Right lobe of liver (tissue), 6 donors: Measurements from ENCODE around the gene MAMDC4. TPM values are rescaled to one million over a fixed set of nuclear protein-coding genes. Genes with fewer than 3 reads are reported as not detected.
A peak's percentile ranks its signal among the peaks of the same experiment; 100 is the strongest.

Source experiments
- ATAC-seq, 4 donors: fragments of 200-7000 bp; cut with Tn5 transposase; one replicate each; pipeline ENCODE4 v1.9.1; 2020; ENCODE audit warnings: mild to moderate bottlenecking in 4 of 4, moderate library complexity in 4 of 4
- DNase-seq, 3 donors: peaks; one replicate each; pipeline ENCODE4 v3.0.0-alpha.2; 2020
- H3K27ac ChIP-seq, 3 donors: fragments of 200-600 bp; one replicate each; pipeline ENCODE4 v1.8.0; 2022
- H3K27me3 ChIP-seq, 2 donors: fragments of 200-600 bp; one replicate each; pipeline ENCODE4 v1.8.0; 2022
- H3K36me3 ChIP-seq, 4 donors: fragments of 200-600 bp; sonication (generic) in 1 of 4; one replicate each; pipeline versions ENCODE4 v1.5.1 to v1.8.0; 2017 to 2022; ENCODE audit warnings: control low read depth in 1 of 4
- H3K4me1 ChIP-seq, 4 donors: fragments of 200-600 bp; sonication (generic) in 1 of 4; one replicate each; pipeline versions ENCODE4 v1.5.1 to v1.8.0; 2017 to 2022; ENCODE audit warnings: control low read depth in 1 of 4
- H3K4me3 ChIP-seq, 3 donors: fragments of 200-600 bp; one replicate each; pipeline ENCODE4 v1.8.0; 2022
- H3K9me3 ChIP-seq, 4 donors: fragments of 200-600 bp; sonication (generic) in 1 of 4; one replicate each; pipeline versions ENCODE4 v1.5.1 to v1.8.0; 2017 to 2022; ENCODE audit warnings: control low read depth in 1 of 4
- CTCF ChIP-seq, 4 donors: fragments of 200-600 bp in 3 of 4; fragments of 450-650 bp in 1 of 4; IDR thresholded peaks; one replicate each; pipeline versions ENCODE4 v1.5.1 to v1.8.0; 2016 to 2022; ENCODE audit warnings: antibody characterized with exemption in 4 of 4, mild to moderate bottlenecking in 2 of 4
- POLR2A ChIP-seq: fragments of 450-650 bp; IDR thresholded peaks from one replicate; pipeline ENCODE4 v1.6.1; 2017; ENCODE audit warnings: antibody characterized with exemption, mild to moderate bottlenecking
- WGBS: methylation state at CpG from one replicate; pipeline ENCODE4 v1.1.6; 2018; ENCODE audit warnings: low coverage, low lambda C conversion rate; ENCODE audit not compliant: insufficient coverage; ENCODE audit errors: missing lambda C conversion rate; 5-methylcytosine and 5-hydroxymethylcytosine counted together
- intact Hi-C, 2 donors: fragments of 100-400 bp; cut with DNase I; formaldehyde crosslinking; loops; one replicate each; pipeline versions ENCODE4 v1.11.2 to v1.14.1; 2022
- total RNA-seq, 6 experiments: library from RNA; depleted of rRNA in 2 of 6; stranded (reverse); fragments of >200 nt in 2 of 6; fragmentation: NEBNext Ultra II Directional in 3 of 6; extraction: Animal tissue kit (Norgen Biotek cat#: 25700) in 3 of 6; gene quantifications; one replicate each; pipeline versions ENCODE4 v1.1.0 to v1.2.4, GENCODE V29; 2016 to 2023
- donor health status: DM: no; HTN: yes; CAD: no.
- donor health status: DM: no; HTN: no; CAD: no.
- donor health status: DM: no; HTN: no; CAD: no.
- donor health status: DM: no; HTN: yes; CAD: no.
- donor health status: DM: no; HTN: yes; CAD: no.

Gene MAMDC4
- total RNA-seq, 6 experiments from 2014 or later = 5.7 to 27.9 (median 22.5) TPM

- peak; percentile 28 to 63 (median 52) for ATAC-seq
- Histone ChIP-seq H3K9me3 (no peaks in the 10 kb centered on the region), H3K27ac (peak overlapping the region; percentile 80 to 89 (median 84)), H3K36me3 (peaks cover 0 to 23% (median 5%) of the 10 kb centered on the region in 4 donors), H3K4me1 (peaks cover 0 to 30% (median 14%) of the 10 kb centered on the region in 4 donors), H3K27me3 (no peaks in the 10 kb centered on the region), H3K4me3 (no peak overlapping the region)
- DNase-seq = peak in 1 of 3 donors; percentile 61
- WGBS = 13% methylated on average over 5 of the region's 20 CpGs
- intact Hi-C loops = no loop called here
- TF ChIP-seq POLR2A = peak; percentile 32
- no peak for TF ChIP-seq CTCF (IDR thresholded peaks at IDR 0.05)
These were observed 49.5 kb downstream of the MAMDC4 start for GRCh38 chr9:136901516-136902258.

GRCh38 chr9:136902259-136902821 lies 50.2 kb downstream of the MAMDC4 start:
- H3K27ac ChIP-seq = peak overlapping the region; percentile 80 to 89 (median 84)
- H3K27me3 ChIP-seq = no peaks in the 10 kb centered on the region
- WGBS = 5% methylated on average over 4 of the region's 15 CpGs
- peaks cover 0 to 30% (median 14%) of the 10 kb centered on the region in 4 donors for H3K4me1 ChIP-seq
- H3K36me3 ChIP-seq = peaks cover 0 to 23% (median 5%) of the 10 kb centered on the region in 4 donors
- no peak overlapping the region for H3K4me3 ChIP-seq
- TF ChIP-seq CTCF (IDR thresholded peaks at IDR 0.05) (no peak), POLR2A (peak; percentile 64)
- DNase-seq (peak; percentile 90 to 94 (median 92)), ATAC-seq (peak; percentile 87 to 94 (median 93))
- intact Hi-C loops = no loop called here
- H3K9me3 ChIP-seq = no peaks in the 10 kb centered on the region

GRCh38 chr9:136903041-136903554 lies 51.0 kb downstream of the MAMDC4 start:
- Histone ChIP-seq H3K4me3 (no peak overlapping the region), H3K27me3 (no peaks in the 10 kb centered on the region), H3K36me3 (peaks cover 0 to 28% (median 6%) of the 10 kb centered on the region in 4 donors), H3K9me3 (no peaks in the 10 kb centered on the region), H3K4me1 (peaks cover 0 to 30% (median 14%) of the 10 kb centered on the region in 4 donors), H3K27ac (peak overlapping the region; percentile 80 to 89 (median 84))
- WGBS = 34% methylated on average over 12 of the region's 12 CpGs
- TF ChIP-seq POLR2A = no peak
- TF ChIP-seq CTCF (IDR thresholded peaks at IDR 0.05) = no peak
- intact Hi-C loops = no loop called here
- peak; percentile 19 to 65 (median 42) for ATAC-seq
- DNase-seq = peak in 2 of 3 donors; percentile 73 to 80

DNA sequence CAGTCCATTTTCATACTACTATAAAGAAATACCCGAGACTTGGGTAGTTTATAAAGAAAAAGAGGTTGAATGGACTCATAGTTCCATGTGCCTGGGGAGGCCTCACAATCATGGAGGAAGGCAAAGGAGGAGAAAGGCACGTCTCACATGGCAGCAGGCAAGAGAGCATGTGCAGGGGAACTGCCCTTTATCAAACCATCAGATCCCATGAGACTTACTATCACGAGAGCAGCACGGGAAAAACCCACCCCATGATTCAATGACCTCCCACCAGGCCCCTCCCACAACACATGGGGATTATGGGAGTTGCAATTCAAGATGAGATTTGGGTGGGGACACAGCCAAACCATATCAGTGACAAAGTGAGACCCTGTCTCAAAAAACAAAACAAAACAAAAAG lies 54.1 kb downstream of the MAMDC4 start:
- no peaks in the 10 kb centered on the region for H3K9me3 ChIP-seq
- intact Hi-C loops = no loop called here
- H3K27ac ChIP-seq = no peak overlapping the region
- H3K36me3 ChIP-seq = peaks cover 0 to 10% (median 2%) of the 10 kb centered on the region in 4 donors
- no peak for DNase-seq
- H3K4me3 ChIP-seq = no peak overlapping the region
- TF ChIP-seq CTCF (IDR thresholded peaks at IDR 0.05) = no peak
- no peak for TF ChIP-seq POLR2A
- WGBS = 77% methylated on average over 4 of the region's 4 CpGs
- H3K27me3 ChIP-seq = no peaks in the 10 kb centered on the region
- no peak for ATAC-seq
- H3K4me1 ChIP-seq = peaks cover 0 to 24% (median 14%) of the 10 kb centered on the region in 4 donors
